ENCODE measurements around the gene PAH. TPM values are rescaled to one million over a fixed set of nuclear protein-coding genes. Genes with fewer than 3 reads are reported as not detected.

Gene PAH
- total RNA-seq, 1 experiment from 2014 or later, result 5.7 TPM

GRCh38 chr12:102814691-102815367 is 102.2 kb downstream of the PAH start:
- DNase-seq (ENCODE audit: low spot score), result no peak
- no peaks in the 10 kb centered on the region for H3K36me3 Mint-ChIP-seq
- no peaks in the 10 kb centered on the region for H3K9me3 Mint-ChIP-seq
- no peaks in the 10 kb centered on the region; the same call in 1 of the 2 replicates for H3K27me3 Mint-ChIP-seq (ENCODE audit: low read depth)
- H3K4me3 Mint-ChIP-seq, result no peak overlapping the region
- H3K27ac Mint-ChIP-seq, result no peak overlapping the region
- ATAC-seq, result no peak
- TF ChIP-seq ZNF425 (CRISPR knock-in tag; conservative IDR thresholded peaks at IDR 0.05) (no peak), EMX1 (CRISPR knock-in tag; IDR thresholded peaks at IDR 0.05) (no peak), NFATC4 (CRISPR knock-in tag; IDR thresholded peaks at IDR 0.05) (no peak), RELA (CRISPR knock-in tag; IDR thresholded peaks at IDR 0.05; ENCODE audit: borderline replicate concordance) (no peak)
- ChIA-PET CTCF (no interaction called here), POLR2A (no interaction called here)
- H3K4me1 Mint-ChIP-seq, result peaks cover 6% of the 10 kb centered on the region

- Mint-ChIP-seq H3K36me3 (no peaks in the 10 kb centered on the region), H3K4me3 (no peak overlapping the region), H3K9me3 (no peaks in the 10 kb centered on the region), H3K27ac (no peak overlapping the region), H3K4me1 (peaks cover 6% of the 10 kb centered on the region), H3K27me3 (ENCODE audit: low read depth) (no peaks in the 10 kb centered on the region; the same call in 1 of the 2 replicates)
- CTCF ChIA-PET, result interaction anchor here (0.7 to 2.5 kb wide), 7 partner anchors 8 to 1039 kb away, joined by 3 to 24 read pairs (median 5); no protein-coding TSS in a partner anchor
- POLR2A ChIA-PET, result no interaction called here
- TF ChIP-seq NFATC4 (CRISPR knock-in tag; IDR thresholded peaks at IDR 0.05) (no peak), AR (CRISPR knock-in tag; IDR thresholded peaks at IDR 0.05) (no peak), TCF7 (CRISPR knock-in tag; IDR thresholded peaks at IDR 0.05; ENCODE audit: low read depth) (no peak), ZSCAN18 (CRISPR knock-in tag; IDR thresholded peaks at IDR 0.05) (no peak), ZBTB21 (CRISPR knock-in tag; IDR thresholded peaks at IDR 0.05; ENCODE audit: borderline replicate concordance) (no peak), MYBL2 (CRISPR knock-in tag; IDR thresholded peaks at IDR 0.05) (no peak), PRRX2 (CRISPR knock-in tag; IDR thresholded peaks at IDR 0.05) (no peak), AFF4 (CRISPR knock-in tag; IDR thresholded peaks at IDR 0.05; ENCODE audit: borderline replicate concordance) (no peak), ZNF232 (CRISPR knock-in tag; IDR thresholded peaks at IDR 0.05) (no peak), PRDM15 (CRISPR knock-in tag; IDR thresholded peaks at IDR 0.05) (no peak), ESRRA (CRISPR knock-in tag; IDR thresholded peaks at IDR 0.05; ENCODE audit: borderline replicate concordance) (no peak), CREM (CRISPR knock-in tag; IDR thresholded peaks at IDR 0.05) (no peak), MAX (CRISPR knock-in tag; IDR thresholded peaks at IDR 0.05) (no peak), TEAD4 (CRISPR knock-in tag; IDR thresholded peaks at IDR 0.05) (no peak), ZNF671 (CRISPR knock-in tag; IDR thresholded peaks at IDR 0.05) (no peak)
- DNase-seq (ENCODE audit: low spot score) (no peak), ATAC-seq (peak; percentile 18; the same call in 1 of the 2 replicates)
These were observed 104.7 kb downstream of the PAH start for GRCh38 chr12:102812344-102812743.
